C1 segment of cervical spinal cord (tissue), 14 donors: ENCODE results near the gene FOLR2.
A peak's percentile ranks its signal among the peaks of the same experiment; 100 is the strongest.

Source experiments
- DNase-seq, 14 donors: peaks; one replicate each; lab custom pipeline; 2025; lab: John Stamatoyannopoulos, UW

The FOLR2 gene

DNA sequence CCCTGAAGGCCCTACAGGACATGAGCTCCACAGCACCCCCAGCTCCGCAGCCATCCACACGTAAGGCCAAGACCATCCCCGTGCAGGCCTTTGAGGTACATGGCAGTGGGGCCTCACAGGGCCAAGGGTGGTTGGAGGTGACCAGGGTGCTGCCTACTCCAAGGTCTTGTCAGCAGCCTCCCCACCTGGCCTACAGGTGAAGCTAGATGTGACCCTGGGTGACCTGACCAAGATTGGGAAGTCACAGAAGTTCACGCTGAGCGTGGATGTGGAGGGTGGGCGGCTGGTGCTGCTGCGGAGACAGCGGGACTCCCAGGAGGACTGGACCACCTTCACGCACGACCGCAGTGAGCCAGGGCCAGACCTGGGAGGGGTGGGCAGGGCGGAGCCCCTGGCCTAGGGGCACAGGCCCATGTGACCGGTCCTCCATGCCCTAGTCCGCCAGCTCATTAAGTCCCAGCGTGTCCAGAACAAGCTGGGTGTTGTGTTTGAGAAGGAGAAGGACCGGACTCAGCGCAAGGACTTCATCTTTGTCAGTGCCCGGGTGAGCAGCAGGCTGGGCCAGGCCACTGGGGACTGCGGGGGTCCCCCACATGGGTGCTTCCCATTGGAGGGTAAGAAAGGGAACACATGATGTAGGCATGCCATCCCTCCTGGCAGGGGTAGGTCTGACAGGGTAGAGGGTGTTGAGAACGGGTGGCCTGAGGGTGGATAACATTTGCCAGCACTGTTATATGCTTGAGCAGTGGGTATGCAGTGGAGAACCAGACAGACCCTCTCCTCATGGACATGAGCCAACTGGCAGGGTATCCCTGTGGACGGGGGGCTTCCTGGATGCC lies 13.6 kb downstream of the FOLR2 start:
- no peak for DNase-seq

DNA sequence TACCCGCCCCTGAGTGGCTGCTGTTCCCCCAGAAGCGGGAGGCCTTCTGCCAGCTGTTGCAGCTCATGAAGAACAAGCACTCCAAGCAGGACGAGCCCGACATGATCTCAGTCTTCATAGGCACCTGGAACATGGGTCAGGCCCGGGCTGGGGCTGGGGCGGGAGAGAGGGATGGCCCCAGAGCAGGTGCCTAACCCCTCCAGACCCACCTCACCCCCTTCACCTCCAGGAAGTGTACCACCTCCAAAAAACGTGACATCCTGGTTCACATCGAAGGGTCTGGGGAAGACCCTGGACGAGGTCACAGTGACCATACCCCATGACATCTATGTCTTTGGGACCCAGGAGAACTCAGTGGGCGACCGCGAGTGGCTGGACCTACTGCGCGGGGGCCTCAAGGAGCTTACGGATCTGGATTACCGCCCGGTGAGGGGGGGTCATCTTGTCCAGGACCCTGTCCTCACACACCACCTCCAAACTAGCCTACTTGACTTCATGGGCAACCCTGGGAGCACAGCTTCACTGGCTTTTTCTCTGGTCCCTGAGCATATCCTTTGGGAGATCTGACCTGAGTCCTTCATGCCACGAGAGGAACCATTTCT lies 14.3 kb downstream of the FOLR2 start:
- DNase-seq: no peak

DNA sequence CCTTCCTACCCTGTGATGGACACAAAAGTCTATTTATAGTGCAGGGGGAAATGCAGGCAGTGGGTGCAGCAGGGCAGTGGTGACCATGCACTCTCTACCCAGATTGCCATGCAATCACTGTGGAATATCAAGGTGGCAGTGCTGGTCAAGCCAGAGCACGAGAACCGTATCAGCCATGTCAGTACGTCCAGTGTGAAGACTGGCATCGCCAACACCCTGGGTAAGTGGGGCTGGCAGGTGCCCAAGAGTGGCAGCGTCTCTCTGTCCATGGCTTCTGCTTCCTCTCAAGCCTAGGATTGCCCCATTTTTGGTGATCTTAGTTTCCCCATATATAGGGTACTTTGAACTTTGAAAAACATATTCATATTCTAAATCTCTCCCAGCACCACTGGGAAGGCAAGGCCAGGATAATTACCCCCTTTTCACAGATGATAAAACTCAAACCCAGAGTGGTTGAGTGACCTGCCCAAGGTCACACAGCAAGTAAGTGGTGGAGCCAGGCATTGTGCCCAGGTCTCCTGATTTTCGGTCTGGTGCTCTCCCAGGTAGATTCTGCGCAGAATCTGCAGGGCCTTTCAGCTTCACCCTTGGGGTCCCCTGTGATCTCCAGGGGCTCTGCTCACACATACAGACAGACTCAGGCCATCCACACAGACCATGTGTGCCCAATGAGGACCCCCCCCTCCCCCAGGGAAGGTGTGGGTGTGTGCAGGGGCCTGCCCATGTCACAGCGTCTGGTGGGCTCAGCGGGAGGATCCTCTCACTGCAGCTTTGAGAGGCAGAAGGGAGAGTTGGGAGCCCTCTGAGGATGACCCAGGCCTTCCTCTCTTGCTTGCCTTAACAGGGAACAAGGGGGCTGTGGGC lies 15.0 kb downstream of the FOLR2 start:
- no peak for DNase-seq

DNA sequence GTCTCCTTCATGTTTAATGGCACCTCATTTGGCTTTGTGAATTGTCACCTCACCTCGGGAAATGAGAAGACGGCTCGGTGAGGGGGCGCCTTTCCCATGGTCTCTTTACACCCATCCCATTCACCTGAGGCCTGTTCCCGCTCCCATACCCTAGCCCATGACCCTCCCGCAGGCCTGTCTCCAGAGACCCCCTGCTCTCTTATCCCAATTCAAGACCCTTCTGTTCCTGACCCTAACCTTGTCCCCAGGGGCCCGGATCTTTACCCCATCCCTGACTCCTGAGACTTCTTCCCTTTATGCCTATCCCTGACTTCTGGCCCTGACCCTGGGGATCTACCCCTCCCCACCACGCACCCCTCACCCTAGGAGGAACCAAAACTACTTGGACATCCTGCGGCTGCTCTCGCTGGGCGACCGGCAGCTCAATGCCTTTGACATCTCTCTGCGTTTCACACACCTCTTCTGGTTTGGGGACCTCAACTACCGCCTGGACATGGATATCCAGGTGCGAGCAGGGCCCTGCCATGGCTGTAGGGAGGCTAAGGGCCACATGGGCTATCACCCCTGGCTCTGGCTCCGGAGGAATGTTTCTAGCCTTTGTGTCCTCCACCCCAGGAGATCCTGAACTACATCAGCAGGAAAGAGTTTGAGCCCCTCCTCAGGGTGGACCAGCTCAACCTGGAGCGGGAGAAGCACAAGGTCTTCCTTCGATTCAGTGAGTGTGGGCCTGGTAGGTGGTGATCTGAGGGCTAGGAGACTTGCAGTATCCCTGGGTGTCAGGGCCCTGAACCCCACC lies 15.9 kb downstream of the FOLR2 start:
- no peak for DNase-seq

DNA sequence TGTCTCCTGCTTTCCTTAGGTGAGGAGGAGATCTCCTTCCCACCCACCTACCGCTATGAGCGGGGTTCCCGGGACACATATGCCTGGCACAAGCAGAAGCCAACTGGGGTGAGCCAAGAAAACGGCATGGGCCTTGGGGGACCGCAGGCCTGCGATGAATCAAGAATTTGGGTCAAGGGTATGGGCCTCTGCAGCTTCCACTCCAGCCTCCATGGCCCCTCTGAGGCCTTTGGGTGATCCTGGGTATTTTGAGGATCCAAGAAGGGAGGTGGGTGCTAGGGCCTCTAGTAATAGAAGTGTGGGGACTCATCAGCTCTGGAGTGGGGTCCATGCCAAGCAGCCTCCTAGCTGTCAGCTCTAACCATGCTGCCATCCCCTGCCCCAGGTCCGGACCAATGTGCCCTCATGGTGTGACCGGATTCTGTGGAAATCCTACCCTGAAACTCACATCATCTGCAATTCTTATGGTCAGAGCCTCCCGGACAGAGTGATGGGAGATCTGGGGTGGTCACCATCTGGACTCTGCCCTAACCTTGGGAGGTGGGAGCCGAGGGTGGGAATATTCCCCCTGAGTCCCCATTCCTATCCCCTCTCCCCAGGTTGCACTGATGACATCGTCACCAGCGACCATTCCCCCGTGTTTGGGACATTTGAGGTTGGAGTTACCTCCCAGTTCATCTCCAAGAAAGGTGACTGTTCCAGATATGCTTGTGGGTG lies 16.6 kb downstream of the FOLR2 start:
- no peak for DNase-seq

DNA sequence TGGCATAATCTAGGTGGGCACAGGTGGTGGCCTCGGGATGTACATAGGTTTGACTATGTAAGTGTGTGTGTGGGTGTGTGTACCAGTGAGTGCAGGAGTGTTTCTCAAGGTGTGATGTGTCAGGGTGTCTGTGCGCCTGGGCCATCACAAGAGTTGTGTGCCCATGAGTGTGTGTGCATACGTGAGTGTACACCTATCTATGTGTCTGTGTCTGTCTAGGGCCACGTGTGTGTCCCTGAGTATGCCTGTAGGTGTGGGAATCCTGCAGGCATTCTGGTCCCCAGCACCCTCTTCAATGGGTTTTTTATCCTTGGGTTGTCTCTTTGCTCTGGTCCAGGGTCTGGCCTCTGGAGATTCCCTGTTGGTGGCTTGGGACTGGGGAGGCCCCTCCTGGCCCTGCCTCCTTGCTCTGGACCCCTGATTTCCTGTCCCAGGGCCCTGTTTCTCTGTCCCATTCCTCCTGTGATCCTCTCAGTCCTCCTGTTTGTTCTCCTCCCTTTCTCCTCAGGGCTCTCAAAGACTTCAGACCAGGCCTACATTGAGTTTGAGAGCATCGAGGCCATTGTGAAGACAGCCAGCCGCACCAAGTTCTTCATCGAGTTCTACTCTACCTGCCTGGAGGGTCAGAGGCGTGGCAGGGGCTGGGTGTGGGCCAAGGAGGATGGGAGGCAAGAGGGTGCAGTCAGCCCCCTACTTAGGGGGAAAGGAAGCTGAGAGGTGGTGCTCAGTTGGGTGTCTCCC lies 17.3 kb downstream of the FOLR2 start:
- no peak for DNase-seq

DNA sequence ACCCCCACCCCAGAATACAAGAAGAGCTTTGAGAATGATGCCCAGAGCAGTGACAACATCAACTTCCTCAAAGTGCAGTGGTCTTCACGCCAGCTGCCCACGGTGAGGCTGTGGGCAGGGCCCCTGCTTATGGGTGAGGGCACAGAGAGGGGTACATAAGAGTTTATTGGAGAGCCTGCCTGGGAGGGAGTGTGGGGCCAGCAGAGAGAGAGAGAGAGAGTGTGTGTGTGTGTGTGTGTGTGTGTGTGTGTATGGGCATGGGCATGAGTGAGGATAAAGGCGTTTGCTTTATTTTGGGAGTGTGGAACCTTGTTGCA lies 17.9 kb downstream of the FOLR2 start:
- DNase-seq: no peak

DNA sequence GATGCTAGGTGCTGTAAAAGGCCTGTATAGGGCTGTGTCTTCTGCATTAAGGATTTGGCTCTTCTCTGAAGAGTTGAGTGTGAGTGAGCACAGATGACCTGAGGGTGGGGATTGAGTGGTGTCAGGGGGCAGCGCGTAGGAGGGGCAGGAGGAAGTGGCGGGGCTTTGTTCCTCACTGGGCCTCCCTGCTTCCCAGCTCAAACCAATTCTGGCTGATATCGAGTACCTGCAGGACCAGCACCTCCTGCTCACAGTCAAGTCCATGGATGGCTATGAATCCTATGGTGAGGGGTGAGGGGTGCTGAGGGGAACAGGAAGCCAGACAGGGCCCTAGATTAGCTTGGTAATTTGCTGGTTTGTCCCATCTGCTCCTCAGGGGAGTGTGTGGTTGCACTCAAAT lies 18.3 kb downstream of the FOLR2 start:
- DNase-seq: no peak

DNA sequence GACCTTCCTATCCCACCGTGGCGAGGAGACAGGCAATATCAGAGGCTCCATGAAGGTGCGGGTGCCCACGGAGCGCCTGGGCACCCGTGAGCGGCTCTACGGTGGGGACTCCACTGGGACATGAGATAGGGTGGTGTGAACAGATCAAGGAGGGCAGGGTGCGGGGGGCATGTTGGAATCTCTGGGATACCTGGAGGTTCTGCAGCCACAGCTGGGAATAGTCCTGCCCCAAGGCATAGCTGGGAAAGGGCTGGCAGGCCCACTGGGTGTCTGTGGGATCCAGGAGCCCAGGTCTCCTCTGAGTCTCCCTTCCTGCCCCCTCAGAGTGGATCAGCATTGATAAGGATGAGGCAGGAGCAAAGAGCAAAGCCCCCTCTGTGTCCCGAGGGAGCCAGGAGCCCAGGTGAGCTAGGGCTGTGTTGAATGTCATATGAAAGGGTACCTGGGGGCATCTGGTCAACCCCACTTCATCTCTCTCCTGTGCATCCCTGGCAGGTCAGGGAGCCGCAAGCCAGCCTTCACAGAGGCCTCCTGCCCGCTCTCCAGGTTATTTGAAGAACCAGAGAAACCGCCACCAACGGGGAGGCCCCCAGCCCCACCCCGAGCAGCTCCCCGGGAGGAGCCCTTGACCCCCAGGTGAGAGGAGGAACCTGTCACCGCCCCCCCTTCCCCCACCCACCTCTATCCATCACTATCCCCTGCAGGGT lies 18.9 kb downstream of the FOLR2 start:
- no peak for DNase-seq

DNA sequence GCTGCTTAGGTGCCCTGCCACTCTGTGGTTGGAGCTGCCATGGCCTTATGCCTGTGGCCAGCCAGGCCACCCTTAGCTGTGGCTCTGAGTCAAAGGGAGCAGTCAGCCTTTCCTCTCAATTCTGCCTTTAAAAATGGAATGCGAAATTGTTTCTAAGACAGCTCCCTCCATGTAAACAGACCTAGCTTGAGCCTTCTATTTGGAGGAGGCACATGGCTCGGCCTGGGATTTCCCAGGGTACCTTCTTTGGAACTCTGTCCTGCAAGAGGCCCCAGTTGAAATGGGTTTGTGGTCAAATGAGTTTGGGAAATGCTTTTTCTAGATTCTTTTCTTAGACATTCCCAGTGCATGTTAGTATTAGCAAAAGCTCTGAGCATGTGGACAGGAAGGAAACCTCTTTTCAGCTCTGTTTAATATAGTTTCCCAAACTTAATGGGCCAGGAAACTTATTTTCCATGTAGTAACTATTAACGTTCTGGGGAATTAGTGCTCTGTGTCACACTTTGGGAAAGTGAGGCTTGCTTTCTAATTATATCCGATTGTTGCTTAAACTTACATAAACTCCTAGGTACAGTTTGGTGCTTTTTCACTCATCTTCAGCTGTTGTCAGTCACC lies 19.6 kb downstream of the FOLR2 start:
- DNase-seq: no peak

DNA sequence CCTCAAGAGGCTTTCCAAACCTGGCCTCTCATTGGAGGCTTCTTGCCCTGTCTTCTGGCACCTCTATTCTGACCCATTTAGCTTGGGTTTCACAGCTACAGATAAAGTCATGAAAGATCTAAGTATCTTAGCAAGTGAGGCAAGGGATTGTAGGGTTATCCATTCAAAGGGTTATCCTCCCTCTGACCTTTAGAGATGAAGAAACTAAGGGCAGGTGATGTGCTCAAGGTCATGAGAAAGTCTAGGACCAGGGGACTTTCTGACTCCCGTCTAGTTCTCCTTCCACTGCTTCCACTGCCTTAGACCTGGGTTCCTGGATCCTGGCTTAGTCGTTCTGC lies 20.1 kb downstream of the FOLR2 start:
- DNase-seq: no peak

DNA sequence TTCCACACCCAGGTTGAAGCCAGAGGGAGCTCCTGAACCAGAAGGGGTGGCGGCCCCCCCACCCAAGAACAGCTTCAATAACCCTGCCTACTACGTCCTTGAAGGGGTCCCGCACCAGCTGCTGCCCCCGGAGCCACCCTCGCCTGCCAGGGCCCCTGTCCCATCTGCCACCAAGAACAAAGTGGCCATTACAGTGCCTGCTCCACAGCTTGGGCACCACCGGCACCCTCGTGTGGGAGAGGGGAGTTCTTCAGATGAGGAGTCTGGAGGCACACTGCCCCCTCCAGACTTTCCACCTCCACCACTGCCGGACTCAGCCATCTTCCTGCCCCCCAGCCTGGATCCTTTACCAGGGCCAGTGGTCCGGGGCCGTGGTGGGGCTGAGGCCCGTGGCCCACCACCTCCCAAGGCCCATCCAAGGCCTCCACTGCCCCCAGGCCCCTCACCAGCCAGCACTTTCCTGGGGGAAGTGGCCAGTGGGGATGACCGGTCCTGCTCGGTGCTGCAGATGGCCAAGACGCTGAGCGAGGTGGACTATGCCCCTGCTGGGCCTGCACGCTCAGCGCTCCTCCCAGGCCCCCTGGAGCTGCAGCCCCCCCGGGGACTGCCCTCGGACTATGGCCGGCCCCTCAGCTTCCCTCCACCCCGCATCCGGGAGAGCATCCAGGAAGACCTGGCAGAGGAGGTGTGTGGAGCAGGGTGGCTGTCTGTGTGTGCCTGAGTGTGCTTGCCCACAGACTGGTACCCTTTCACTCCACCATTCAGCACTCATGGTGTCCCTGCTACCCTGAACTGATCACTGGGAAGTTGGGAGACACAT lies 20.7 kb downstream of the FOLR2 start:
- no peak for DNase-seq

DNA sequence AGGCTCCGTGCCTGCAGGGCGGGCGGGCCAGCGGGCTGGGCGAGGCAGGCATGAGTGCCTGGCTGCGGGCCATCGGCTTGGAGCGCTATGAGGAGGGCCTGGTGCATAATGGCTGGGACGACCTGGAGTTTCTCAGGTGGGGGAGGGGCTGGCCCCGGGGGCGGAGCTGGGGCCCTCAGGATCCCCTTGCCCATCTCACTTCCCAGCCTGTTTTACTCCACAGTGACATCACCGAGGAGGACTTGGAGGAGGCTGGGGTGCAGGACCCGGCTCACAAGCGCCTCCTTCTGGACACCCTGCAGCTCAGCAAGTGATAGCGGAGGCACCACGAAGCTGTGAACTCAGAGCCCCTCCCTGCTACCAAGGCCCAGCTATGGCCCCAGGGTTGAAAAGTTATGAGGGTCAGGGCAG lies 21.5 kb downstream of the FOLR2 start:
- DNase-seq: peak in 3 of 14 donors; percentile 26 to 40 (median 31)

DNA sequence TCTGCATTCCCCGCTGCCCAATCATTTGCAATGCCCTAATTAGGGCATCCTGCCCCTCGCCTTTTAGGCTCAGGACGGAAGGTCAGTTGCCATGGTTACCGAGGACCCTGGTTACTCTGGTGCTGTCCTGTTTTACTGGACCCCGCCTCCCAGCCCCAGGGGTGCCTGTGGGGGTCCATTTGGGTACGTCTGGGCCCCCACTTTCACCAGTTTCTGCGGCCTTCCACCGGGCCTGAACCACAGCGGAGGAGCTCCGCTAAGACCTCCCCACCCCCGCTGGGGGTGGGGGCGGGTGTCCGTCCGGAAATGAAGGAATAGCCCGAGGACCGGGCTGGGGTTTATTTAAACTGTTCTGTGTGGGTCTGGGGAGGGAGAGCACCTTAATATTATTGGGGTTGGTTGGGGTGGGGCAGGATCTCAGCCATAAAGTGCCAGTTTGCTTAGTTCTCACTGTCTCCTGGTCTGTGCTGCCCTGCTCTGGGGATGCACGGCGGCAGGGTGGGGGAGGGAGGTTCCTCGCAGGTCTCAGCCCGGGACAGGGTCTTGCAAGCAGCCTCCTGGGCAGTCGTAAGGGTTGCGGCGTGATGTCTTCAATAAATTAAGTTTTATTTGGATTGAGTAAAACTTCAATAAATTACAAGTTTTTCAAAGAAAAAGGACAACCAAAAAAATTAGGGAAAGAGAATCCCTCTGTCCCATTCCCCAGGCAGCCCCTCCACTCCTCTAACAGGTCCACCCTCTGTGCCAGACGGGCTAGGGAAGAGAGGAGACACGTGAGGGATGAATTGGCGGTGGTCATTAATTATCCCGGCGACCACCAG lies 22.1 kb downstream of the FOLR2 start:
- DNase-seq: no peak

DNA sequence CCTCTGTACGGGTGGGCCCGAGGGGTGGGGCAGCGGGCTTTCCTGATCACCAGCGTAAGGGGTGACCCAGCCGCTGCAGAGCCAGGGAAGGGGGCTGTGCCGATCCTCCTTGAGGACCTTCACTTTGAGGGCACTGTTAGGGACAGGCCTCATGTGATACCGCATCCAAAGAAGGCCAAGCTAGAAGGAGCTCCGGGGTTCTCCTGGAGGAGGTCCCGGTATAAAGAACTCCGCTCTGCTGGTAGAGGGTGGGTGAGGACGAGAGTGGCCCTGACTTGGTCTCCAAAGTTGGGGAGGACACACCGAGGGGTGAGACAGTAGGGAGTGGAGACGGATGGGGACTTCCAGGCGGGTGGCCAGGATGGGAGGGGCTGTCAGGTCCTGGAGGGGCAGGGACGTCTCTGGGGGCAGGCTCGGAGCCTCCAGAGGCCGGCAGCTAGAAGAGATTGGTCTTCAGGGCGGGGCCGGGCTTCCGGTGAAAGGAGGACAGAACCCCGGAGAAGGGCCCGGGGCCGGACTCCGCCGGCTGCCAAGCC lies 22.8 kb downstream of the FOLR2 start:
- peak in 3 of 14 donors; percentile 31 to 73 (median 38) for DNase-seq

DNA sequence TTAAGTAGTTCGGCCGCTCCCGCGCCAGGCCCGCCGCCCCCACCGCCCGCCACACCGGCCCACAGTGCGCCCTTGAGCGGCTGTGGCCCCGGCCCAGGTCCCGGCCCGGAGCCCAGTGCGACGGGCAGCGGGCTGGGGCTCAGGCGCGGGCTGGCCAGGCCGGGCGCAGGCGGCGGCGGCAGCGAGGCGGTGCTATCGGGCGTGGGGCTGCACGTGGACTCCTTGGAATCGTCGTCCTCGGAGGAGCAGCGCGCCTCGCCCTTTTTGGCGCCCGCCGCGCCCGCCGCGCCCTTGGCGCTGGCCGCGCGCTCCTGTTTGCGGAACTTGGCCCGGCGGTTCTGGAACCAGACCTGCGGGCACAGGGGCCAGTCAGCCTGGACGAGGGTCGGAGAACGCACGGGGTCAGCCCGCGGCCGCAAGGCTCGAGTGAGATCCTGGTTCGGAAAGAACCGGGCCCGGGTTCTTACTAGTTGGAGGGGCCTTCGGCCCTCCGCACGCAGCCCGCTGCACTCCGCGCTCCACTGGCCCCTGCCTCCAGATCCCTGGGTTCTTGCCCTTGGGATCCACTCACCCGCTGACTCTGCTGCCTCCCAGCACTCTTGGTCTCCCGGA lies 23.4 kb downstream of the FOLR2 start:
- DNase-seq: peak in 2 of 14 donors; percentile 26 to 73
